AG10803 (cell line): ENCODE measurements around the gene MYOC.
"Not testable (repeated sequence)": the region's sequence is repeated elsewhere in the genome, so short reads cannot be mapped to it uniquely, and the experiment has no call there.

Experiments used
- DNase-seq: peaks from one replicate; pipeline ENCODE4 v3.0.0; 2010; ENCODE audit warnings: low read depth
- H3K4me3 ChIP-seq: 2 replicates; pipeline ENCODE4 v1.5.1; 2011; ENCODE audit warnings: mild to moderate bottlenecking, low read length, control low read depth
- TF ChIP-seq, protein P1 (sequence below): conservative IDR thresholded peaks from 2 replicates; pipeline ENCODE4 v1.5.1; 2011; ENCODE audit warnings: mild to moderate bottlenecking, low read length, control low read depth, inconsistent platforms

The MYOC gene

GRCh38 chr1:171652234-171652822 is at the start of gene MYOC:
Gene MYOC (minus strand): TSS chr1:171652688. CDS start chr1:171652611, 77 bp downstream.
- DNase-seq, result no peak
- H3K4me3 ChIP-seq, result no peak within 1 kb of the TSS
- TF ChIP-seq, protein P1, sequence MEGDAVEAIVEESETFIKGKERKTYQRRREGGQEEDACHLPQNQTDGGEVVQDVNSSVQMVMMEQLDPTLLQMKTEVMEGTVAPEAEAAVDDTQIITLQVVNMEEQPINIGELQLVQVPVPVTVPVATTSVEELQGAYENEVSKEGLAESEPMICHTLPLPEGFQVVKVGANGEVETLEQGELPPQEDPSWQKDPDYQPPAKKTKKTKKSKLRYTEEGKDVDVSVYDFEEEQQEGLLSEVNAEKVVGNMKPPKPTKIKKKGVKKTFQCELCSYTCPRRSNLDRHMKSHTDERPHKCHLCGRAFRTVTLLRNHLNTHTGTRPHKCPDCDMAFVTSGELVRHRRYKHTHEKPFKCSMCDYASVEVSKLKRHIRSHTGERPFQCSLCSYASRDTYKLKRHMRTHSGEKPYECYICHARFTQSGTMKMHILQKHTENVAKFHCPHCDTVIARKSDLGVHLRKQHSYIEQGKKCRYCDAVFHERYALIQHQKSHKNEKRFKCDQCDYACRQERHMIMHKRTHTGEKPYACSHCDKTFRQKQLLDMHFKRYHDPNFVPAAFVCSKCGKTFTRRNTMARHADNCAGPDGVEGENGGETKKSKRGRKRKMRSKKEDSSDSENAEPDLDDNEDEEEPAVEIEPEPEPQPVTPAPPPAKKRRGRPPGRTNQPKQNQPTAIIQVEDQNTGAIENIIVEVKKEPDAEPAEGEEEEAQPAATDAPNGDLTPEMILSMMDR, result no peak

GRCh38 chr1:171699531-171699930 is 47.0 kb upstream of the MYOC start:
- no peak overlapping the region for H3K4me3 ChIP-seq
- TF ChIP-seq, protein P1, result no peak
- no peak for DNase-seq

GRCh38 chr1:171695772-171696171 is 43.3 kb upstream of the MYOC start:
- DNase-seq, H3K4me3 ChIP-seq: not testable (repeated sequence)

DNA sequence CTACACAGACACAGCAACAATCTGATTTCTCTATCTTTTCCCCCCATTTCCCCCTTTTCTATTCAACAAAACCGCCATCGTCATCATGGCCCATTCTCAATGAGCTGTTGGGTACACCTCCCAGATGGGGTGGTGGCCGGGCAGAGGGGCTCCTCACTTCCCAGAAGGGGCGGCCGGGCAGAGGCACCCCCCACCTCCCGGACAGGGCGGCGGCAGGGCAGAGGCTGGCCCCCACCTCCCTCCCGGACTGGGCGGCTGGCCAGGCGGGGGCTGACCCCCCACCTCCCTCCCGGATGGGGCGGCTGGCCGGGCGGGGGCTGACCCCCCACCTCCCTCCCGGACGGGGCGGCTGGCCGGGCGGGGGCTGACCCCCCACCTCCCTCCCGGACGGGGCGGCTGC is 41.1 kb upstream of the MYOC start:
- H3K4me3 ChIP-seq, DNase-seq: not testable (repeated sequence)

- no peak overlapping the region for H3K4me3 ChIP-seq
- no peak for DNase-seq
- TF ChIP-seq, protein P1, result no peak
Measured at GRCh38 chr1:171683870-171684269, 31.4 kb upstream of the MYOC start.

DNA sequence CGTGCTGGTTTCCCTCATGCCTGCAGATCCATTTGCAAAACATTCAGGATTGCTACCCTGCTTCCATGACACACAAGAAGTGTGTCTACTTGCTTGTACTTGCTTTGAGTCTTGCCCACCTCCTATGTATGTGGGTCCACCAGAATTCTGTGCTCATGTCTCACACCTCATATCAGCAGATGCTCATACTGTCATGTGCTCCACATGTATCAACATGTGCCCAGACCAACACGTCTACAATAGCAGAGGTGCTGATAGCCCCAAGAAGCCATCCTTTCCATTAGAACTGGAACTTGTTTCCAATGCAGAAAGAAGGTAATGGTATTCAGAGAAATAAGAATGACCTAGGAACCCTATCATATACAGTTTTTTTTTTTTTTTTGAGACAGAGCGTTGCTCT is 27.9 kb upstream of the MYOC start:
- TF ChIP-seq, protein P1, result no peak
- no peak for DNase-seq
- H3K4me3 ChIP-seq, result no peak overlapping the region

DNA sequence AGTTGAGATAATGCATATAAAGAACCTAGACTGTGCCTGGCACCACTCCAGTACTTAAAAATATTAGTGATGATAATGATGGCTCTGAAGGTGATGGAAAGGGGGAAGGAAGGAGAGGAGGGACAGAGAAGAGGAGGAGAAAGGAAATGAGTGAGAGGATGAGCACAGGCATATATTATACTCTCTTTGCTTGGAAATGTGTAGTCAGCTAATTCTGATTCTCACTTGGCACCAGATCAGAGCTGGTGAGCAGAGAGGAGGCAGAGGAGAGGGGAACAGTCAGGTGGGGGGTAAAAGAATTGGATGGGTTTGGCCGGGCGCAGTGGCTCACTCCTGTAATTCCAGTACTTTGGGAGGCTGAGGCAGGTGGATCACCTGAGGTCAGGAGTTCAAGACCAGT is 24.3 kb upstream of the MYOC start:
- DNase-seq, result no peak
- TF ChIP-seq, protein P1, result no peak
- no peak overlapping the region for H3K4me3 ChIP-seq

GRCh38 chr1:171674431-171675405 is 22.2 kb upstream of the MYOC start:
- no peak overlapping the region for H3K4me3 ChIP-seq
- TF ChIP-seq, protein P1, result no peak
- no peak for DNase-seq
